Embryonic facial prominence (tissue), 1 donor: ENCODE measurements around the gene ABHD3.
"Not testable (repeated sequence)": the region's sequence is repeated elsewhere in the genome, so short reads cannot be mapped to it uniquely, and the experiment has no call there.

Experiments used
- DNase-seq: peaks from one replicate; pipeline ENCODE4 v3.0.0-alpha.2; 2016; ENCODE audit errors: extremely low spot score

ABHD3 gene, protein sequence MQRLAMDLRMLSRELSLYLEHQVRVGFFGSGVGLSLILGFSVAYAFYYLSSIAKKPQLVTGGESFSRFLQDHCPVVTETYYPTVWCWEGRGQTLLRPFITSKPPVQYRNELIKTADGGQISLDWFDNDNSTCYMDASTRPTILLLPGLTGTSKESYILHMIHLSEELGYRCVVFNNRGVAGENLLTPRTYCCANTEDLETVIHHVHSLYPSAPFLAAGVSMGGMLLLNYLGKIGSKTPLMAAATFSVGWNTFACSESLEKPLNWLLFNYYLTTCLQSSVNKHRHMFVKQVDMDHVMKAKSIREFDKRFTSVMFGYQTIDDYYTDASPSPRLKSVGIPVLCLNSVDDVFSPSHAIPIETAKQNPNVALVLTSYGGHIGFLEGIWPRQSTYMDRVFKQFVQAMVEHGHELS

DNA sequence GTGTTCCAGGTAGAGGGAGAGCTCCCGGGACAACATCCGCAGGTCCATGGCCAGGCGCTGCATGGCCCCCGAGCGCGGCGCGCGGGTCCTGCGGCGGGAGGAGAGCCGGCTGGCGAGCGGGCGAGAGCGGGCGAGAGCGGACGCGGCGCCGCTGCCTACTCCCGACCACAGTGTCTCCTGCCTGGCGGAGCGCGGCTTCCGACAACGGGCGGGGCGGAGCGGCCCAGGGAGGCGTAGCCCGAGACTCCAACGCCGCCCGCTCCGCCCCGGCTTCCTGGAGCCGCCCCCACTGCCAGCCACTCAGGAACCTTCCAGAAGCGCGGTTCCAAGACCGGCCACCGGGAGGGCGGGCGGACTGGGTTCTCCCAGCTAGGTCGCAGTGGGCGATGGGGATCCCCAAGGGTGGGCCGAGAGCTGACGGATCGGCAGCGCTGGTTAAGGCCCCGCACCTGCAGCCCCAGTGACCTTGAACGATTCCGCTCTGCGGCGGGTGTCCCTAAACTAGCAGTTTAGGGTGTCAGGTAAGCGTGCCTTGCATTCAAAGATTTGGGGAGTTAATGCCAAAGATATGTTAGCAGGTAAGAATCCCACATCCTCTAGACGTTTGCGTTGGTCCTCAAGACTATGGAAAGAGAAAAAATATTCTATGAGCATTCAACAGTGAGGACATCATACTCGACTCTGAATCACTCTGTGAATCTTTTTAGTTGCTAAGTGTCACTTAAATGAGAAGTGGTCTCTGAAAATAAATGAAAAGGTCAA, at the start of gene ABHD3:
Gene ABHD3, minus strand, starts transcription at position 172 of the 762 bp plus-strand sequence. Its CDS starts 109 bp downstream, at position 63.
- DNase-seq = peak; percentile 61

DNA sequence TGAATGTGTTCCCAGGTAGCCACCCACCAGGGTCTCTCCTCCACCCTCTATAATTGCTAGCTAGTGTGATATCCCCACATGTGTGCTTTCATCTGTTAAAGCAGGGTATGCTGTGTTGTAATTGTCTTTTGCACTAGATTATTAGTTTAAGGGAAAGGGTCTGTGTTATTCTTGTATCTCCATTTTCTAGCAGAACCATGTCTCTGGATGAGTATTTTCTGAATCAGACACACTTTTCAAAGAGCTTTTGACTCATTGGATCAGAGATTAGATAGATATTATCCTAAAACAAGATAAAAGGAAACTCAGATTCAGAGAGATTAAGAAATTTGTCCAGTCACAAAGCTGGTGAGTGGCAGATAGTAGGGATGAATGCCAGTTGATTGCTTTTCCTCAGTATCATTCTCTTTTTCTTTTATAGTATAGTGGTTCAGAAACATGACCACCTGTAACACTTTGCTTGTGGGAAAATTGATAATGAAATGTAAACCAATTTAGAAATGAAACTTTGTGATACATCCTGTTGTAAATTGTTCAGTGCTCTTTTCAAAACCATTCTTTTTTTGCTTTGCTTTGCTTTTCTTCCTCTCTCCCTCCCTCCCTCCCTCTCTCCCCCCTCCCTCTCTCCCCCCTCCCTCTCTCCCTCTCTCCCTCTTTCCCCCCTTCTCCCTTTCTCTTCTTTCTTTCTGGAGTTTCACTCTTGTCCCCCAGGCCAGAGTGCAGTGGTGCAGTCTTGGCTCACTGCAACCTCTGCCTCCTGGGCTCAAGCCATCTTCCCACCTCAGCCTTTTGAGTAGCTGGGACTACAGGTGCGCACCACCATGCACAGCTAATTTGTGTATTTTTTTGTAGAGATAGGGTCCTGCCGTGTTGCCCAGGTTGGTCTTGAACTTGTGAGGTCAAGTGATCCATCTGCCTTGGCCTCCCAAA, 43.5 kb upstream of the ABHD3 start:
- DNase-seq = no peak

DNA sequence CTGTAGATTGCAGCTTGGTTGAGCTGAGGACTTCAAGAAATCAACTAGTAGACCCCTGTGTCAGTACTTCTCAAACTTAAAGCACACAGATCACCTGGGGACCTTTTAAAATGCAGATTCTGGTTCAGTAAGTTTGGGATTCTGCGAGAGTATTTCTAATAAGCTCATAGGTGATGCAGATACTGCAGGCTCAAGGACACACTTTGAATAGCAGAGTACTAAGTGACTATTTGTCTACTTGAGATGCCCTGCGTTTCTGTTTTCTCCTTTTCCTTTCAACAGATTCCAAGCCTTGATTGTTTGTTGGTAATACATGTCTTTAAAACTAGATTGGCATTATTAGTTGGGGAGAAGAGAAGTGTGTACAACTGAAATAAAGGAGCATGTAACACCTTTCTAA, 42.7 kb upstream of the ABHD3 start:
- DNase-seq = no peak

DNA sequence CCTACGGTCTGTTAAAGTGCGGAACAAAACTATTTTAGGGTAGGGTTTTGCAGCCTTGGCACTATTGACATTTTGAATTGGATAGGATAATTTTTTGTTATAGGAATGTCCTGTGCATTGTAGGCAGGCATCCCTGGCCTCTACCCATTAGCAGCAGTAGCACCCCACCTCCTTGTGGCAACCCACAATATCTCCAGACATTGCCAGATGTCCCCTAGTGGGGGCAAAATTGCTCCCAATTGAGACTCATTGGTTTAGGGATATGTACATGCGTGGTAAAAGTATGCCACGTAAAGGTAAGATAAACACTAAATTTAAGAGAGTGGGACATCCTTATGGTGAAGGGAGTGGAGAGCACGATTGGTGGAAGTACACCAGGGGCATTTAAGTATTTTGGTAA, 40.7 kb upstream of the ABHD3 start:
- no peak for DNase-seq

DNA sequence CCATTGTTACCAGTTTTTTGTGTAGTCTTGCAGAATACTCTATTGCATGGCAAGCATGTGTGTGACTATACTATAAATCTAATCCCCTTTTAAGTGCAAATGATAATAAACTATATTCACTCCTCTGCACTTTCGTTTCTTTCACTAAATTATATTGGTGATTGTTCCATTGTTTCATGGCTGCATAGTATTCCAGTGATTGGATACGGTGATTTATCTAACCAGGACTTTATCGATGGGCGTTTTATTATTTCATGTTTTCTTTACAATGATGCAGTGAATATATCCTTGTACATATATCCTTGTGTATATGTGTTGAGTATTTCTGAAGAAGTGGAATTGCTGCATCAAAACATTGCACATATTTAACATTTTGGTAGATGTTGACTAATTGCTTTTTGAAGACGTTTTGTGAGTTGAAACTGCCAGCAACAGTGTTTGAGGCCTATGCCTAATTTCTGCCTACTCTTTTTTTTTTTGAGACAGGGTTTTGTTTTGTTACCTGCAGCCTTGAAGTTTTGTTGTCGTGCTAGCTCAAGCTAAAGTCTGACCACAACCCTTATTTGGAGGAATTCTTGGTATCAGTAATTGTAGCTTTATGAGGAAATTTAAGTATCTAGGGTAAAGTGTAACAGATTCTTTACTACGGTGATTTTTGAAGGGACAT, 38.7 kb upstream of the ABHD3 start:
- no peak for DNase-seq

DNA sequence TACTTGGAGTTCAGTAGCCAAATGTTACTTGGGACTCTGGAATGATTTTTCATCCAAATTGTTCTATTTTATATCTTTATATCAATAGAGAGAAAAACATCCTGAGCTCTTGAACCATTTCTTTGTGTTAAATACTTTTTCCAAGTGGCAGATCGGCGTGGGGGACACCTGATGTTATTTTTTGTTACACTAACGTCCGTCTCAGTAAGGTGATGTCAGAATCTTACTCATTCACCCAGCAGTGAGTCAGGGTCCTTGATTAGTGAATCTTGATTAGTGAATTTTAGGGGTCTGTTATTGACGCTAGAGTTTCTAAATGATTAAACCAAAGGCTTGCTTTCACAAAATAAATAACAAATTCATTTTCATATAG, 37.7 kb upstream of the ABHD3 start:
- DNase-seq = no peak

DNA sequence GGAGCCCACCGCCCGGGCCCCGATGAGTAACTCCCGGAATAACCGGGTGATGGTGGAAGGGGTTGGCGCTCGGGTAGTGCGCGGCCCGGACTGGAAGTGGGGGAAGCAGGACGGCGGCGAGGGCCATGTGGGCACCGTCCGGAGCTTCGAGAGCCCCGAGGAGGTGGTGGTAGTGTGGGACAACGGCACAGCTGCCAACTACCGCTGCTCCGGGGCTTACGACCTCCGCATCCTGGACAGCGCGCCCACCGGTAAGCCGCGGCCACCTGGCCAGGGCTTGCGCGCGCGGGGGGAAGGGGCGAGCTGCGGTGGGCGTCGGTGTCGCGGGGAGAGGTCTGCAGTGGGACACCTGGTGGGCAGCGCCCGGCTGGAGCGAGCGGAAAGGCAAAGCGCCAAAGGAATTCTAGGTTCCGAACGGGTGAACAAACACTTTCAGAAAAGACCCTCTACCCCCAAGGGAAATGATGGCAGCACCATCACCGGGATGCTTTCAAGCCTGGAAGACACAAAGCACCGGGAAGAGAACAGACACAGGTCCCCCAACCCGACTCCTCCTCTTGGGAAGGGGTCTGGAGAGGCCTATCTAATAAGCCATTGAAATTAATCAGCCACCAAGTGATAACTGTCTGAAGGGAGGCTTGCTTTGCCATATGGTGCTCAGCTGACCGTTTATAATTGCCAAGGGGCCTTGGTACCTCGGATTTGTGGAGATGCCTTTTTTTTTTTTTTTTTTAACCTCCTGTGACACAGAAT, 37.2 kb upstream of the ABHD3 start:
- DNase-seq = no peak

DNA sequence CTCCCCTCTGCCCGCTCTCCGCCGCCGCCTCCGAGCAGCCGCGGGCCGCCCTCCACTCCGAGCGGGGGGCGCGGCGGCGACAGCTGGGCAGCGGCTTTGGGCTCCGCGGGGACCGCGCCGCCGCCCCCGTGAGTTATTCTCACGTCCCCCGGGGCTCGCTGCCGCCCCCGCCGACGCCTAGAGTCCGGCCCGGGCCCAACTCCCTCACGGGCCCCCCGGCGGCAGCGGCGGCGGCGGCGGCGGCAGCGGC, 36.7 kb upstream of the ABHD3 start:
- DNase-seq = no peak

DNA sequence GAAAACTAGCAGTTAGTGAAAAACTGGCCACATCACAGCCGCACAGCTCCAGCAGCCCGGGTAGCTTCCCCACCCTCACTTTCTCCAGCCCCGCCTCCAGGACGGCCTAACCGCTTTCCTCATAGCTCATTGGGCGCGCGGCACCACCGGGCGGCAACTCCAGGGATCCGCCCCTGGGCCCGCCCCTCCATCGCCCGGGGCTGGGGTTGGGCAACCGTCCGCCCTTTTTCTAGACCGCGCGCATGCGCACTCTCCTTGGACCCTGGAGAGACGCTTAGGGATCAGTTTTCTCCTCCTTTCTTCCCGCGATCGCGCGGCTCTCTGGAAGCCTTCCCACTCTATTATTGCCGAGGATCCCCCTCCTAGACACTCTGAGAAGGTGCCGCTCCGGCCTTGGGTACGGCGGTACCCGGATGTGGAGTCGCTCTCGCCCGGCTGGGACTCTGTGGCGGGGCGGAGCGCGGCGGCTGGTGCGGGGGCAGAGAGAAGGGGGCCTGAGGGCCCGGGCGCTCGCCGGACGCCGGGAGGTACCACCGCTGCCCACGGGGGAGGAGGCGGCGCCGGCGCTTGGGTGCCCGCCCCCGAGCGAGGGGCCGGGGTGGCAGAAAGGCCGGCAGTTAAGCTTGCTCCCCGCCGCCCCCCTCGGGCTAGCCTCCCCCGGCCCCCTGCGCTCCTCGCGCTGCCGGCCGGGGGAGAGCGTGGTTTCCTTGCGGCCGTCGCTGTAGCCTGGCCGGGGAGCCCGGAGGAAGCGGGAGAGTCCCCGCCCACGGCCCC, 36.2 kb upstream of the ABHD3 start, which contains the start of gene MIB1:
Gene MIB1, plus strand, starts transcription at position 255 of the 774 bp plus-strand sequence. CDS start 792 bp downstream, outside the sequence.
- peak; percentile 96 for DNase-seq

DNA sequence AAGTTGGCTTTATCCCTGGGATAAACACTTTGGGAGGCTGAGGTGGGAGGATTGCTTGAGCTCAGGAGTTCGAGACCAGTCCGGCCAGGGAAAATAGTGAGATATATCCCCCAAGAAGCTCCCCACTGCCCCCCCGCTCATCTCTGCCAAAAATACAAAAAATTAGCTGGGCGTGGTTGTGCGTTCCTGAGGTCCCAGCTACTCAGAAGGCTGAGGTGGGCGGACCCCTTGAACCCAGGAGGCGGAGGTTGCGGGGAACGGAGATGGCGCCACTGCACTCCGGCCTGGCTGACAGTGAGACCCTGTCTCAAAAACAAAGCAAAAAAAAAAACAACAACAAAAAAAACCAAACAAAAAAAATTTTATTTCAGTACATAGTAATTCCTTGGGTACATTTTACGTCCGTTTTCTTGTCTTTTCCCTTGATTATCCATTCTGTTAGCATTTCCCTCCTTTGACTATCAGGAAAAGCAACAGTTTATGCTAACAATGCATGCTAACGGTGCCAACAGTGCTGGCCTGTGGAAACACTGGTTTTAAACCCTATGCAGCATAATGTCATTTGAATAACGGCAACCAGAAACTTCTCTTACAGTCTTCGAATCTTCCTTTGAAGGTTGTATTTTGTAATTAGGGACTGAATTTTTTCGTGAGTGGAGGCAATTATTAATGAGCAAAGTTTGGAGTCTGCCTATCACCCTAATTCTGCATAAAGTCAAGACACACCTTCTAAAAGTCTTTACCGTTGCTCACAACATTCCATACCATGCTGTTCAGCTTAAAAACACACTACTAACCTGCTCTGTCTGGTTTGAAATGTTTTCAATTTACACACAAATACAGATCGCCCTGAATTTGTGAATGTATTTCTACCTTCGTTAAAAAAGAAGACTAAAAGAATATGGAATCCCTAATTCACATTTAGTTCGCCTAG, 35.3 kb upstream of the ABHD3 start:
- DNase-seq = no peak

DNA sequence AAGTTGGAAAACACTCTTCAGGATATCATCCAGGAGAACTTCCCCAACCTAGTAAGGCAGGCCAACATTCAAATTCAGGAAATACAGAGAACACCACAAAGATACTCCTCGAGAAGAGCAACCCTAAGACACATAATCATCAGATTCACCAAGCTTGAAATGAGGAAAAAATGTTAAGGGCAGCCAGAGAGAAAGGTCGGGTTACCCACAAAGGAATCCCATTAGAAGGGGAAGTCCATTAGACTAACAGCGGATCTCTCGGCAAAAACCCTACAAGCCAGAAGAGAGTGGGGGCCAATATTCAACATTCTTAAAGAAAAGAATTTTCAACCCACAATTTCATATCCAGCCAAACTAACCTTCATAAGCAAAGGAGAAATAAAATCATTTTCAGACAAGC, 32.4 kb upstream of the ABHD3 start:
- not testable (repeated sequence) for DNase-seq

DNA sequence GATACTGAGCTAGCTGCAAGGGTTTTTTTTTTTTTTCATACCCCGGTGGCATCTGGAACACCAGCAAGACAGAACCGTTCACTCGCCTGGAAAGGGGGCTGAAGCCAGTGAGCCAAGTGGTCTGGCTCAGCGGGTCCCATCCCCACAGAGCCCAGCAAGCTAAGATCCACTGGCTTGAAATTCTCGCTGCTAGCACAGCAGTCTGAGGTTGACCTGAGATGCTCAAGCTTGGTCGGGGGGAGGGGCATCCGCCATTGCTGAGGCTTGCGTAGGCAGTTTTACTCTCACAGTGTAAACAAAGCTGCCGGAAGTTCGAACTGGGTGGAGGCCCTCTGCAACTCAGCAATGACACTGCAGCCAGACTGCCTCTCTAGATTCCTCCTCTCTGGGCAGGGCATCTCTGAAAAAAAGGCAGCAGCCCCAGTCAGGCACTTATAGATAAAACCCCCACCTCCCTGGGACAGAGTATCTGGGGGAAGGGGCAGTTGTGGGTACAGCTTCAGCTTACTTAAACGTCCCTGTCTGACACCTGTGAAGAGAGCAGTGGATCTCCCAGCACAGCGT, 31.0 kb upstream of the ABHD3 start:
- no peak for DNase-seq

DNA sequence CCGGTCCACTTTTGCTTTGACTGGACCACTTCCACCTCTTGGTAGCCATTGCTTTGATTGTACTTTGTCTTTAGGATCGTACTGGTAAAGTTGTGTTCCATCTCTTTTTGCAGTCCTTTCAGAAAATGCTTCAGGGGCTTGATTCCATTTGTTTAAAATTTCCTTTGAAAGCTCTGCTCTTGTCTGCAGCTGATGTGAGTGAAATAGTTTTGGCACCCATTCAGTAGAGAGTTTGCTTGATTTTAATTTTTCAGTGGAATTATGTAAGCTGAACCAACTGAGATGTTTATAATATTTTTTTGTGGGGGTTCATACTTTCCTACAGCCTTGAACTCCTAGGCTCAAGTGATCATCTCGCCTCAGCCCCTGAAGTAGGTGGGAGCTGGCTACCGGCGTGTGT, 28.4 kb upstream of the ABHD3 start:
- DNase-seq = no peak

DNA sequence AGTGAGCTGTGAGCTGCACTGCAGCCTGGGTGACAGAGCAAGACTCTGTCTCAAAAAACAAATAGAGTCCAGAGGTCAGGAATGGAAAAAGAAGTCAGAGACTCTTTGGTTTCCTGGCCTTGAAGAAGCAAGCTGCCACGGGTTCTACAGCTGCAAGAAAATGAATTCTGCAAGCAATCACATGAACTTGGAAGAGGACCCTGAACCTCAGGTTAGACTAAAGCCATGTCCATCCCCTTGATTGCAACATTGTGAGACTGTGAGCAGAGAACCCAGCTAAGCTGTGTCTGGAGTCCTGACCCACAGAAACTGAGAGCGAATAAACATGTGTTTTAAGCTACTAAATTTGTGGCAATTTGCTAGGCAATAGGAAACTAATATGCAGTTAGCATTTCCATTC, 23.1 kb upstream of the ABHD3 start:
- DNase-seq = no peak

DNA sequence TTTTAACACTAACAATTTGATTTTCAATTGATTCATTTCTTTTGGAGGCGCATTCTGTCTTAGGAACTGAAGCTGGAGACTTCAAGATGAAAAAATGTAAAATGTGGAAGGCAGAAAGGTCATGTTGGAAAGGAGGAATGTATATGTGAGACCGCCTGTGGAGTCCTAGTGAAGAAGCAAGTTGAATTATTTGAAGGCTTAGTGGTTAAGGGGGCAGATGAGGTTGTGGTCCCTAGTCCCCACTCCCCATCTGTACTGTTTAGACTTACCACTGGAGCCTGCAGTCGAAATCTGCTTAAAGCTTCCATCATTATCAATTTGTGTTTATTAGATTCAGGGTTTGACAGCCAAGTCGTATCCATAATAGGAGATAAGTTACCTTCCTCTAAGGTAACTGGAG, 20.6 kb upstream of the ABHD3 start:
- DNase-seq = no peak

DNA sequence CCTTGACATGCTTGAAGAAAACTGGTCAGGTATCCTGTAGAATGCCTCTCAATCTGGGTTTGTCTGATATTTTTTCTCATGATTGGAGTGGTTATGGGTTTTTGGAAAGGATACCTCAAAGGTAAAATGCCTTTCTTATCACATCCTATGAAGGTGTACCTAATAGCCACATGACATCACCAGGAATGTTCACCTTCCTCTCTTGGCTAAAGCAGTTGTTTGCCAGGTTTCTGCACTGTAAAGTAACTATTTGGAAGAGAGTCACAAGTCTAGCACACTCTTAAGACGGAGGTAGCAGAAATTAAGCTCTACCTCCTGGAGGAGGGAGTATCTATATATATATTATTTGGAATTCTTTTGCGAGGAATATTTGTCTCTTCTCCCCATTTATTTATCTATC, 18.1 kb upstream of the ABHD3 start:
- no peak for DNase-seq

DNA sequence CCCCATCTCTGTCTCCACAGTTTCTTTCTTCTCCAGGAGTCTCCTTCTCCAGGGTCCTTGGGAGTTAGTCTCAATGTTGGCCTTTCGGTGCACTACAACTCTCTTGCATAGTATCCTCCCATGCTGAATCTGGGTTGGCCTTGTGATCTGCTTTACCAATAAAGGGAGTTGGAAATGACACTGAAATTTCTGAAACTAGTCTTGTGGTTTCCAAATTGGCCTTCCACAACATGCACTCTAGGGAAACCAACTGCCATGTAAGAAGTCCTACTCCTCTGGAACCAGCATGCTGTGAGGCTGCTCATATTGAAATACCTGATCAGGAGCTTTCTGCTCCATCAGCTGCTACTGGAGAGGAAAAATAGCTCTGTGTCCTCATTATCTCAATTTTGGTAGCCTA, 9.9 kb upstream of the ABHD3 start:
- DNase-seq = no peak

DNA sequence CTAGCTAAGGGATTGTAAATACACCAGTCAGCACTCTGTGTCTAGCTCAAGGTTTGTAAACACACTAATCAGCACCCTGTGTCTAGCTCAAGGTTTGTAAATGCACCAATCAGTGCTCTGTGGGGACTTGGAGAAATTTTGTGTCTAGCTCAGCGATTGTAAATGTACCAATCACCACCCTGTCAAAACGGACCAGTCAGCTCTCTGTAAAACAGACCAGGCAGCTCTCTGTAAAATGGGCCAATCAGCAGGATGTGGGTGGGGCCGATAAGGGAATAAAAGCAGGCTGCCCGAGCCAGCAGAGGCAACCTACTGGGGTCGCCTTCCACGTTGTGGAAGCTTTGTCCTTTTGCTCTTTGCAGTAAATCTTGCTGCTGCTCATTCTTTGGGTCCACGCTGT, 2.6 kb upstream of the ABHD3 start:
- not testable (repeated sequence) for DNase-seq

DNA sequence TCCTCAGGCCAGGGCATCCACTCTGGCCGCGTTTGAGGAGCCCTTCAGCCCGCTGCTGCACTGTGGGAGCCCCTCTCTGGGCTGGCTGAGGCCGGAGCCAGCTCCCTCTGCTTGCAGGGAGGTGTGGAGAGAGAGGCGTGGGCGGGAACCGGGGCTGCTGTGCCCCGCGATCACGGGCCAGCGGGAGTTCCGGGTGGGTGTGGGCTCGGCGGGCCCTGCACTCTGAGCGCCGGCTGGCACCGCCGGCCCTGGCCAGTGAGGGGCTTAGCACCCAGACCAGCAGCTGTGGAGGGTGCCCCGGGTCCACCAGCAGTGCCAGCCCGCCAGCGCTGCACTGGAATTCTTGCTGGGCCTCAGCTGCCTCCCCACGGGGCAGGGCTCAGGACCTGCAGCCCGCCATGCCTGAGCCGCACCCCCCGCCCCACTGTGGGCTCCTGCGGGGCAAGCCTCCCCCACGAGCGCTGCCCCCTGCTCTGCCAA, 1.9 kb upstream of the ABHD3 start:
- no peak for DNase-seq
